Stimulated activated CD4-positive, alpha-beta T cell treated with anti-CD3 and anti-CD28 coated beads, Interleukin-15, amount 100 ng/mL, for 24 hours (primary cell): Measurements from ENCODE around the gene ASCC1.
A peak's percentile ranks its signal among the peaks of the same experiment; 100 is the strongest.

Experiments used
- DNase-seq: peaks from one replicate; pipeline ENCODE4 v3.0.0-alpha.2; 2020

Gene ASCC1

GRCh38 chr10:72080042-72080975 lies 135.8 kb downstream of the ASCC1 start:
- no peak for DNase-seq

GRCh38 chr10:72079356-72079755 lies 136.7 kb downstream of the ASCC1 start:
- DNase-seq = peak; percentile 51

- no peak for DNase-seq
Measured at GRCh38 chr10:72077275-72077990, 138.6 kb downstream of the ASCC1 start.

- no peak for DNase-seq
Measured at GRCh38 chr10:72076756-72077155, 139.3 kb downstream of the ASCC1 start.

GRCh38 chr10:72075376-72076115 lies 140.5 kb downstream of the ASCC1 start:
- peak; percentile 43 for DNase-seq

GRCh38 chr10:72074574-72075375 lies 141.3 kb downstream of the ASCC1 start:
- DNase-seq = no peak

- DNase-seq = no peak
Measured at GRCh38 chr10:72073708-72074573, 142.1 kb downstream of the ASCC1 start.

GRCh38 chr10:72072639-72073038 lies 143.4 kb downstream of the ASCC1 start:
- no peak for DNase-seq

GRCh38 chr10:72072046-72072445 lies 144.0 kb downstream of the ASCC1 start:
- DNase-seq = no peak

GRCh38 chr10:72069751-72070526 lies 146.1 kb downstream of the ASCC1 start:
- DNase-seq = no peak

- peak; percentile 0 for DNase-seq
Measured at GRCh38 chr10:72068901-72069446, 147.1 kb downstream of the ASCC1 start.

- peak; percentile 1 for DNase-seq
Measured at GRCh38 chr10:72068126-72068765, 147.8 kb downstream of the ASCC1 start.

GRCh38 chr10:72067463-72068125 lies 148.5 kb downstream of the ASCC1 start:
- DNase-seq = no peak

- DNase-seq = no peak
Measured at GRCh38 chr10:72066318-72067284, 149.5 kb downstream of the ASCC1 start.

- no peak for DNase-seq
Measured at GRCh38 chr10:72065439-72066025, 150.5 kb downstream of the ASCC1 start.

- no peak for DNase-seq
Measured at GRCh38 chr10:72063703-72064391, 152.2 kb downstream of the ASCC1 start.
